Fibroblast of skin of left biceps (primary cell): Measurements from ENCODE around the gene FGF14.
"Not testable (repeated sequence)": the region's sequence is repeated elsewhere in the genome, so short reads cannot be mapped to it uniquely, and the experiment has no call there.

Source experiments
- DNase-seq, 2 experiments: peaks; one replicate each; pipeline ENCODE4 v3.0.0-alpha.2; 2013; ENCODE audit warnings: low read depth in 2 of 2

The FGF14 gene

DNA sequence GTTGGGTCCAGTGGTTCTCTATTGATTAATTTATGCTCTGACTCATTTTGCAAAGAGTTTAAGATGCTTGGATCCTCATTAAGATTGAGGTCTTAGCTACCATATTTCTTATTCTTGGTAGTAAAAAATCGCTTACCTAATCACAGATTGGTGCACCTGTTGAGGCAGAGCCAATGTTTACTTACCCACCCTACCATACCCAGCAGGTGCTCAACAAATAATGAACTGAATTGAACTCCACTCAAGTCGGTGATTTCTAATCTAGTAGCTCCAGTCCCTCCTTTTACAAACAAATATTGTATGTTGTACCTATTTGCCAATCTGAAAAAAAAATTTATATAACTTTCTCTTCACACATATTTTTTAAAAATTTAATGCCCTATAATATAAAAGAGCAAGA is 361.0 kb downstream of the FGF14 start:
- no peak for DNase-seq

DNA sequence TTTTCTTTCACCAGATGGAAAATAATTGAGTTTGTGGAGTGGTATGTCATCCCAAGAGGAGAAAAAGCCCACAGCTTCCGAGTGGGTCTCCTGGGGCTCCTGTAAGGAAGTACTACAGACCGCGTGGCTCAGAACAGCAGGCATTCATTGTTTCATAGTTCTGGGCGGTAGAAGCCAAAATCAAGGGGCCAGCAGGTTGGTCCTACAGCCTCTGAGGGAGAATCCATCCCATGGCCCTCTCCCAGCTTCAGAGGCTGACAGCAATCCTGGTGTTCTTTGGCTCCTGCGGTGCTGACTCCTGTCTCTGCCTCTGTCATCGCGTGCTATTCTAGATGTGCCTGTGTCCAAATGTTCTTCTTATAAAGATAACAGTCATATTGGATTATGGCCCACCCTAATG is 362.6 kb downstream of the FGF14 start:
- no peak for DNase-seq

DNA sequence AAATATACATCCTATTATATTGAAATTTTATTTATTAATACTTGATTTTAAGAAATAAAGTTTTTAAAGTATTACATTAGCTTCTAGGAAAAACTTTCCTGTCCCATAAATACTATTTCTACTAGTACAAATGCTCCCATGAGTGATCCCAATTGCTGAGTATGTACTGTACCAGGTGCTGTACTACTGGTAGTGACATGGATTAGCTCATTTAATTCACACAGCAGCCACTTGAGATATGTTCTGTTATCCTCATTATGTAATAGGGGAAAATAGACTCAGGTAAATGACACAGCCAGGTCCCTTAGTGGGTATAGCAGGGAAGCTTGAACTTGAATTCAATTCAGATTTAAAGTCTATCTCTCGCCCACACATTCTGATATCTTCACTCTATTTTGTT is 363.1 kb downstream of the FGF14 start:
- DNase-seq = no peak

DNA sequence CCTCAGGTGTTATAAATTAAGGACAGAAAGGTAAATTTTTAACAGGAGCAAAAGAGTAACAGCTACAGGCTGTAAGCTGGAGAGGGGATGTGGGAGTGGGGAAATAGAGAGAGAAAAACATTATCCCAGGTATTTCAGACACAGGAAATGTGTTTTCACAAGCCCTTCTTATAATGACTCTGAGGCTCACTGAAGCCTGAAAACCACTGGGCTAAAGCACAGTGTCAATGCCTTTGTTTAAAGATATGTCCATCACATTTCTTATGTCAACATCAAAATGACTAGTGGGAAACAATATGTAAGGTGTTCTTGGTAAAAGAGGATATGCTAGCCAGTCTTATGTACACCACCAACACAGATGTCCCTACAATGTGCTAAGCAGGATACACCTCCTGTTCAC is 365.9 kb downstream of the FGF14 start:
- DNase-seq = no peak

DNA sequence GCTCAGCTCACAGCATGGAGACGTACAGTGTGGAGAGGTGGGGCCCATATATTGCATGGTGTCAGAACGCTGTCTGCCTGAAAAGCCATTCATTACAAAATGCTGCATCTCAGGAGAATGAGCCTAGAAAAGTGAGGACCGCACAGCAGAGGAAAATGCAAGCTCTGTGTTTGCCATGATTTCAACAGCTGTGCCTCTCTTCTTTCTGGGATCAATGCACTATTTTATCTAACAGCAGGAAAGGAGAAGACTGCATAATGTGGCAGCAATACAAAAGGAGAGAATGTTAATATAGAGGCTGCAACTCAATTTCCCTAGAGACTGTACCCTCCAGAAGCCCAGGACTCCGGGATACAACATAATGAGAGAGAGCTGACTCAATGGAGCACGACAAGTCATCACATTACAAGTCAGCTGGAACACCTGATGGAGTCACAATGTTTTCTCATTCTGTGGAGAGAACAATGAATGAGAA is 368.0 kb downstream of the FGF14 start:
- DNase-seq = no peak

DNA sequence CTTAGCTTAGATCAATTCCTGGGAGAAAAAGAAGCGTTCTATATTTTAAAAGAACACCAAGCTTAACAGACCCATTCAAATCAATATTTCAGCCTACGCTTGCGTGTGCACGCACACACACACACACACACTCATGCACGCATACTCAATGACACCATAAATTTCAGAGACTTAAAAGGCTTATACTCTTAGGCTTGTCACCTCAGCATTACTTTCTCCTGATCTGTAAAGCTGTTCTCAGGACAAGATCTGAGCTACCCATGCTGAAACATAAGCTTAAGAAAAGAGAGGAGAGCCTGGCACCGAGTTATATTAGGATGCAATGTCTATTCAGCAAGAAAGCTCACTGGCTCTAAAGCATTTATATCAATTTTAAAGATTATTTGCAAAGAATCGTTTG is 368.5 kb downstream of the FGF14 start:
- no peak for DNase-seq

DNA sequence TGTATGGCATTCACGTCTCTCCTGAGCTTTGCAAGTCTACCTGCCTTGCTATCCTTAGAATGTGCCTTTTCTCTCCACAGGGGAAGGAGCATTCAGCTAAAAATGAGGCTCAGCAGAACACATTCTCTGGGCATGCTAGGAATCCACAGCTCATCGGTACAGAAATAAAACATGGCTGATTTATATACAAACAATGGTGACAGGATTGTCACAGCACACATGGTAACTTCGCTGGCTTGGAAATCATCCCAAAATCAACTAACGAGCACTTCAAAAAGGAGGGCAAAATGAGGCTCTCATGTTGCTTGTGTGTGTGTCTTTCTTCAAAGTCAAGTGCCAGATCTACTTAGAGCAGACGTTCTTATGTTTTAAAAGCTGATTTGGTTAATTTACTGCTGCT is 373.0 kb downstream of the FGF14 start:
- no peak for DNase-seq

DNA sequence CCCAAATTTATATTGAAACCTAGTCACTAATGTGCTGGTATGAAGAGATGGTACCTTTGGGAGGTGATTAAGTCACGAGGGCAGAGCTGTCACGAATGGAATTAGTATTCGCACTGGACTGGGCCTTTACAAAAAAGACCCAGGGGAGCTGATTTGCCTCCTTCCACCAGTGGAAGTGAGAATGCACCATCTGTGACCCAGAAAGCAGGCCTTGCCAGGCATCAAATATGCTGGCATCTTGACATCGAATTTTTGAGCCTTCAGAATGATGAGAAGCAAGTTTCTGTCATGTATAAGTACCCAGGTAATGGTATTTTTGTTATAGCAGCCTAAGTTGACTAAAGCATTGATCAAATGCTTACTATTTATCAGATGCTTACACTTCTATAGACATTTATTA is 373.6 kb downstream of the FGF14 start:
- DNase-seq = no peak

DNA sequence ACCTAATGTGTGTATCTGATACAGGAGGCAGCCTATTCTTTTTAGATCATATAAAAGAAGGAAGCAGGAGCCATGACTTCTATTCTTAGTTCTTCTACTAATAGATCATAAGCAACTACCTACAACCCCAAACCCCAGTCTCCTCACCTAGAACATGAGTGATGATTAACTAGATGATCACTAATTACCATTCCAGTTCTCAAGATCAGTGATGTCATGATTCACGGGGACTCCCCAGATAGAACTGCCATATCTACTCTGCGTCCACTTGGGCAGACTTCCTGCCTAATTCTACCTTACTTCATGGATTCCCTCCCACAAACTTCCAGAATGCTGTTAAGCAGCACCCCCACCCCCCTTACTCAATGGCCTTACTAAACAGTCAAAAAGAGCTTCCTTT is 380.1 kb downstream of the FGF14 start:
- DNase-seq = no peak

DNA sequence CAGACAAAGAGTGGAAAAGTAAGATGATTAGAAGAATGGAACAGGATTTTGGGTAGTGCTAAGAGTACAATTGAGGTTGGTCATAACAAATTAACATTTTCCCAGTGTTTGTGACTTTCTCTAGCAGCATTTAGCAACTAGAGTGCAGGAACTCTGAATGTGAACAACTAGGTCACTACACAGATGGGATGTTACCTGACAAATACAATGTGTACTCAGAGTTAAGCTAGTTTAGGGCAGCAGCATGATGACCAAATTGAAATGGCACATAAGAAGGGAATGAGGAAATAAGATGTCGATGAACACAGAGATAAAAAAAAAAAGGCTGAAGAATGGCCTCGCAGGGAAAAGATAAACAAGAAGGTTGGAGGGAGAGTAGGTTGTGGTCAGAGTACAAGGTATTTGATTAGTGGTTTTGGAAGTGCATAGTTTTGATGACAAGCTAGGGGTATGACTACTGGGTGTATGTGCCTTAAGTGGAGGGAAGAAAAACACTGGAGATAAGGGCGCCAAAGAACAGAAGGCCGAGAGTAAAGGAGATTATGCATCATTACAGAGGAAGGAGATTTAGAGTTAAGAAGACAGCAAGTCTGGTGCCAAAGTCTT is 381.1 kb downstream of the FGF14 start:
- DNase-seq = no peak

DNA sequence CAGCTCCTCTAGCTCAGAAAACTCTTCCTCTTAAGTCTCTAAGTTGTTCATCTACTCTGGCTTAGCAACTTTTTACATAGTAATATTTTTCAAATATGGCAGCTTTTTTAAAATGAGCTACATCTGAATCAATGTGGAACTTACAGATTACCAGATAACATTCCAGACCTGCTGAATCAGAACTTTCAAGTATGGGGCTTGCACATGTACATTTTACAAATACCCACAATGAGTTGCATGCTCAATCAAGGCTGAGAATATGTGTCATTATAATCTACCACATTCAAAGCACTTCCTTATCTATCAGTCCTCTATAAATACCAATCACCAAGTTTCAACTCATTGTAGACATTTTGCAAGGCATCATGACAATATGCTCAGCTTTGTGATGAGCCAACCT is 383.1 kb downstream of the FGF14 start:
- DNase-seq = no peak

DNA sequence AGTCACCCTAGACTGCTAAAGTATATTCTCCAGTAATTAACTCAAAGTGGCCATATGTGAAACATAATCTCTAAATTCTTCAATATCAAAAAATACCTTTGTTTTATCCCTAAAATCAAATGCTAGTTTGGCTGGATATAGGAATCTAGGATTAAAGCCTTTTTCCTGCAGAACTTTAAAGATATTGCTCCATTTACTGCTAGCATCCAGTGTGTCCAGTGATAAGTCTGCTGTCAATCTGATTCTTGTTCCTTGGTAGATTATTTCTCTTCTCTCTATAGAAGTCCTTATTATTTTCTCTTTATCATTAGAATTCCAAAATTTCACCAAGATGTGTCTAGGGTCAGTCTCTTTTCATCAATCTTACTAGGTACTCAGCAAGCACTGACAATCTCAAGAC is 384.6 kb downstream of the FGF14 start:
- no peak for DNase-seq

DNA sequence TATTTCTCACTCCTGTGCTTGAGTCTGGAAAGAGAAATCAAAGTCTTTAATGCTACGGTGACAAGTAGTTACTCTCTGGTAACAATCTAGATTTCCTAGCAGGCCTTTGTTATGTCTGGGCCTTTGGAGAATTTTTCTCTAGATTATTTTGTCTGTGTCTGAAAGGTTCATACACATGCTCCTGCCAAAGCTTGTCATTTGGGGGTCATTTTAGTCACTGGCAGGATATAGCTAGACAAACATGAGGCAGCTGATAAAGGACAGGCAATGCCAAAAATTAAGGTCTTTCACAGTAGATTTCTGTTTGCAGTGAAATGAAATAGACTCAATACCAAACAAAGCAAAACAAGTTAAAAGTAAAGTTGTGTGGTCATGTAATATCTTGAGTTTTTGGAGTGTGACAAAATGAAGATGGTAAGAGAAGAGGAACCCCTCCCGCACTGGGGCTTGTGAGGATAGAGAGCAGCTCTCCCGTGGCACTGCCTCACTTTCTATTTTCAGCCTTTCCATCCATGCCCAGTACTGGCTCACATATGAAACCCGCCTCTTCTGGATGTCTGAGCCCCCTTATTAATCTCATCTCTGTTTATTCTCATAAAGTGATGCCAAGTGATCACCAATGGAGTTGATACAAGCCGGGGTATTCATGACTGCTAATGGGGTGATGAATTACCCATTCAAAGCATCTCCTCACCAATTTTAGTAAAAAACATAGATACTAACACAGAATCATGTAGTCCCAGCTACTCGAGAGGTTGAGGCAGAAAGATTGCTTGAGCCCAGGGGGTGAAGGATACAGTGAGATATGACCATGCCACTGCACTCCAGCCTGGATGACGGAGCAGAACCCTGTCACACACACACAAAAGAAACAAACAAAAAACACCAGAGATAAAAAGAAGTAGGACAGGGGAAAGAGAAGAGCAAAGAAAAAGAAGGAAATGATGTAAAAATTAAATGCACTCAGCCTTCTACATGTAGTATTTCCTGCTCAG is 389.3 kb downstream of the FGF14 start:
- DNase-seq = no peak

DNA sequence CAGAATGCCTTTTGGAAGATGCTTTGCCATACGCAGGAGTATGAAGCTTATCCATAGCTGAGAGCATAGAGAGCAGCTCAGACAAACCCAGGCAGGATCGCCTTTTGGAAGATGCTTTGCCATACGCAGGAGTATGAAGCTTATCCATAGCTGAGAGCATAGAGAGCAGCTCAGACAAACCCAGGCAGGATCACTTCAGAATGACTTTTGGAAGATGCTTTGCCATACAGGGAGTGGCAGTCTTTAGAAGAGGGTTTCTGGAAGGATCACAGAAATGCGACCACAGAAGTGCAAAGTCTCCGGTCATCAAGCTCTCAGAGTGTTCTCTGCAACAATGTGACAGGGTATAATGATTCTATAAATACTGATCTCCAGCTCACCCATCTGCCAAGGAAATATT is 390.4 kb downstream of the FGF14 start:
- not testable (repeated sequence) for DNase-seq

DNA sequence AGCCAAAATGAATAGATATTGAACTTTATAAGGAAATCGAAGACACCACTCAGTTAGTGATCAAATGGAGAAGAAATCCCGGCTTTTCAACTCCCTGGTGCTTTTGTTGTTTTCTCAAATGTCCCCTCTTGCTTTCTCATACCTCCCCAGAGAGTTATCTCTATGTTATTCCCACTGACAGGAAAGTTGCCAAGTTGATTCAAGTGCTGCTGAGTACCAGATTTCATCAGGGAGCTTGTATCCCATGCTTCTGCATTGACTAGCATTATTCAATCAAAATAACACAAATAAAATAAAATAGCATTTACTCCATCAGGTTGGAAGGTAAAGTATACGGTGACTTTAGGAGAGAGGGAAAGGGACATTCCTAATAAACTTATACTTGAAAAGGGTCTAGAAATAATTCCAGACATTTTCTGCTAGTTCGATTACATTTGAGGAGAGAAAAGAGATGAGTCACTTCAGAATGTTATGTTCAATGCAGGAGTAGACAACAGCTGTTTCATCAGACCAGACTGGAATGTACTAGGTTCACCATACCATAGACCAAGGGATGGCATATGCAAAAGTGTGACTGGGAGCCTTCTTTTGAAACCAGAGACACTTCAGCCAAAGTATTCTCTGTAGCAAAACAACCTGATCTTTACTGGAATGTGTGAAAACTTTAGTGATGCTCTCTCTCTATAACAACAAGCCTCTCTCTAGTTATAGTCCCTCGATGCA is 397.8 kb downstream of the FGF14 start:
- DNase-seq = no peak

DNA sequence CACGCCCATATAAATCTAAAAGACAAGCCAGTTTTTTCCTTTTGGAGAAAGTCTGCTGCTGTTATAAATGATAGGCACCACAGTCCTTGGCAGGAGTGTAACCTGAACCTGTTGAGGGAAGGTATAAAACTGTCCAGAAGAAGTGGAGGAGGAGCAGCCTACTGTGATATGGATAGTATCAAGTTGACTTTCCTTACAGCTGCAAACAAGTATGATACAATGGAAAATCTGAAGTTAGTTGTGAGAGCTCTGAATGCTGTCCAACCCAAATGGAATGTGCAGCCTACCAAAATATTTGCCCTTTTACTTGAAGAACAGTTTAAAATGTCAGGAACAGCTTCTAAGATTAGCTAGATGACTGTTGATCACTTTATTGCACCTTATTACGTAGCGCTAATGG is 399.6 kb downstream of the FGF14 start:
- no peak for DNase-seq

DNA sequence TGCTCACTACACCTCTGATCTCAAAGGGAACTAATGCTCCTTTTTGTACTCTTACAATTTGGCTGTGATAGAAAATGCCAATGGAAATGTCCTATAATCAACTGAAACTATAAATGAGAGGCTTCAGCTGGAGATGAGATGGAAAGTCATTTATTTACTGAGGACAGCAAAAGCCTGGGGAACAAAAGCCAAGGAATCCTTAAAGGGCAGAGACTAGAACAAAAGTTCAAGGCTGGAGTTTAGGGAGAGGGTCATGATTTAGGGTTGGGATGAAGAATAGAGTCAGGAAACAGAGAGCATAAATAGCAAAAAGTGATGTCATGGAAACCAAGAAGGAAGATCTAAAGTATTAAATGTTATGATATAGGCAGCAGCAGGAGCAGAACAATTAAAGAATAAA is 401.1 kb downstream of the FGF14 start:
- DNase-seq = no peak

DNA sequence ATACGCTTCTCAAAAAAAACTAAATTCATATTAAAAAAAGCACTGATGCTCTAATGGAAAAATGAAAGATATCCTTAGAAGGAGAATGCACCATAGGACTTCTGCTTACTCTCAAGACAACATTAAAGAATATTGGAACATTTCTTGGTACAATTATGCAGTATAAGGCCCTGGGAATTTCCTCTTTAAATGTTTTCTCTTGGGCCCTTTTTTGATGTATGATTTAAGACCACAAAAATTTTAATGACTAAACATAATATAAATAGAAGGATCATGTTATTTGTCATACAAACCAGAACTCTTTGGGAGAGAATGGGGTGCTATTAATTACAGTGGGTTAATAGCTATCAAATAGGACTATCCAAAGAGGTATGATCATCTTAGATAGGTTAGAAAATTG is 403.7 kb downstream of the FGF14 start:
- DNase-seq = no peak

DNA sequence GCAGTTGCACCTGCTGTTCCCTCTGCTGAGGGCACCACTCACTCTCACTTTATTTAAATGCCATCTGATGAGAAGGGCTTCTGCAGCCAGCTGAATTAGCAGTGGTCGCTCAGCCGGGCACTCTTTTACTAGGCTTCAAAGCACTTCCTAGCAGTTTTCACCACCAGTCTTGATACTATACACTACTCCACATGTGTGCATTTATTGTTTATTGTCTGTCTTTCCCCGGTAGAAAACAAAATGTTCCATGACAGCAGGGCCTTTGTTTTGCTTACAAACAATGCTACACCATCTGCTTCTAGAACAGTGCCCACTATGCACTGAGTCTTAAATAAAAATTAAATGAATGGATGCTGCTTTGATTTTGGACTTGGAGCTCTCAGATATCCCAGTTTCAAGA is 404.9 kb downstream of the FGF14 start:
- no peak for DNase-seq

DNA sequence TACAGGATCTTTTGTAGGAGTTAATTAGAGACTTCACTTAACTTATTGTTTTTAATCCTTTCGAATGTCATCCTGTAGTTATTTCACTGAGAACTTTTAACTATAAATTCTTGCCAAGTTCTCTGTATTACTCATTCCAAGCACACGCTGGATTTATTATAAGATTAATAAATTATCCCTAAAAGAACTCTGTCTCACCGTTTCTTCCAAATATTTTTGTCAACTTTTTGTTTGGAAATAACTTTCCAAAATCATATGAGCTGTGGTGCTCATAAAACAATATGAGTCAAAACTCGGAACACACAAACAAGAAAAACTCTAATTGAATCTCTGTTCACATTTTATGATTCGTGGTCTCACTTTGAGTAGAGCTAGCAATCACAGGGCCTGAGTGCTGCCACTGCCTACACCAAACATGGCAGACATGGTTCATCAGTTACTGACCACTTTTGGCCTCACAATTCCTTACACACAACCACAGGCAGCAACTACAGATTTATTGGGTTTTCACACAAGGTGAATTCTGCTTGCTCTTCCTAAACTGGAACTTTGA is 412.0 kb downstream of the FGF14 start:
- DNase-seq = no peak

DNA sequence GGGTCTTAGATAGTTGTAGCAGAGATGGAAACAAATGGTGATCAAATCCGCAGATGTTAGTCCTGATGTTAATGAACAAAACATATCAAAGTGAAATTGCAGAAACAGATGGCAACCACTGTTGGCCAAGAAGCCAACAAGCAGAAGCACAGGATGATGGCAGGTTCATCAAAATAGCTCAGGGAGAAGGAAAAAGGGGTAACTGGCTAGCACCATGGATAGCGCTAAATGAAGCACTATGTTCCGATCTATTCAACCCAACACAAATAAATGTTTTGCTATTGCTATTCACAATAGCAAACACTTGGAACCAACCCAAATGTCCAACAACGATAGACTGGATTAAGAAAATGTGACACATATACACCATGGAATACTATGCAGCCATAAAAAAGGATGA is 413.7 kb downstream of the FGF14 start:
- DNase-seq = no peak

DNA sequence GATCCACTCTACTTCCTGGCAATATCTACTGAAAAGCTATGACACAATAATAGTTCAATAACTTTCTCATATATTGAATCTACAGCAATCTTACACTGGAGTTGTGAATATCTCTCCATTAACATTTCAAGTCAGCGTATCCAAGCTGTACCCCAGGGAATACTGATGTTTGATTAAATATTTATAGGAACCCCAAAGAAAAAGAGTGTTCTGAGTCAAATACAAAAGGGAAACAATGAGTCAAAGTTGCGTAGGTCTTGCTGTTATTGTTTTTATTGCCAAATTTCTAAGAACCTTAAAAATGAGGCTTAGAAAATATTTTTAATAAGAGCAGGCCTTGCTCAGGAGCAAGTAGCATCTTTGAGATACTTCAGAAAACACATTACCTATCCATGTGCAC is 415.5 kb downstream of the FGF14 start:
- no peak for DNase-seq
